ENCODE measurements around the gene DAB2. TPM values are rescaled to one million over a fixed set of nuclear protein-coding genes. Genes with fewer than 3 reads are reported as not detected.

DAB2 gene
- total RNA-seq, 1 experiment from 2014 or later, result 5.5 TPM

- DNase-seq (ENCODE audit: low read depth, low spot score) (no peak), ATAC-seq (no peak)
- intact Hi-C loops (cut with micrococcal nuclease), result no loop called here
- Histone ChIP-seq H3K9me2 (ENCODE audit: insufficient read depth) (no peaks in the 10 kb centered on the region), H4K20me1 (ENCODE audit: insufficient read depth) (no peaks in the 10 kb centered on the region), H3K27ac (ENCODE audit: low read depth, low read length) (no peak overlapping the region), H3K36me3 (ENCODE audit: control insufficient read depth in 1 of 2, insufficient read depth in 2 of 2, low read length in 2 of 2) (no peaks in the 10 kb centered on the region), H3K4me2 (ENCODE audit: low read length) (no peak overlapping the region), H3K4me3 (replicated peaks in 1 of 2; ENCODE audit: low read depth in 1 of 2, low read length in 2 of 2) (no peak overlapping the region), H2AFZ (ENCODE audit: low read depth, low read length, poor library complexity, severe bottlenecking) (no peak overlapping the region), H3K79me2 (ENCODE audit: insufficient read depth, low read length) (no peaks in the 10 kb centered on the region), H3K9ac (ENCODE audit: low read length) (no peak overlapping the region), H3K4me1 (ENCODE audit: control insufficient read depth in 1 of 2, insufficient read depth in 2 of 2, low read length in 2 of 2) (no peaks in the 10 kb centered on the region), H3K27me3 (ENCODE audit: insufficient read depth, low read length) (no peaks in the 10 kb centered on the region), H3K9me3 (ENCODE audit: control insufficient read depth in 1 of 2, insufficient read depth in 1 of 2, low read depth in 1 of 2, low read length in 2 of 2) (no peaks in the 10 kb centered on the region)
- ChIA-PET POLR2A (no interaction called here), RAD21 (ENCODE audit: low non-redundant PET in 1 of 2, low total read pairs in 2 of 2, uncharacterized antibody in 2 of 2, unreplicated experiment in 2 of 2) (no interaction called here), CTCF (no interaction called here)
- TF ChIP-seq SIN3A (IDR thresholded peaks at IDR 0.05; ENCODE audit: low read depth) (no peak), ZBTB33 (IDR thresholded peaks at IDR 0.05; ENCODE audit: extremely low read depth, insufficient replicate concordance, low read length) (no peak), YY1 (IDR thresholded peaks at IDR 0.05; ENCODE audit: extremely low read depth, insufficient replicate concordance, low read depth, low read length) (no peak), POLR2A (IDR thresholded peaks at IDR 0.05; ENCODE audit: borderline replicate concordance, extremely low read depth, insufficient read depth, insufficient read length) (no peak), EZH2 (IDR thresholded peaks at IDR 0.05) (no peak), FOSL1 (IDR thresholded peaks at IDR 0.05; ENCODE audit: low read depth) (no peak), MAX (IDR thresholded peaks at IDR 0.05) (no peak), JUND (IDR thresholded peaks at IDR 0.05) (no peak), SP1 (IDR thresholded peaks at IDR 0.05; ENCODE audit: low read depth) (no peak), ZFX (IDR thresholded peaks at IDR 0.05) (no peak), CEBPB (IDR thresholded peaks at IDR 0.05; ENCODE audit: low read depth) (no peak), EGR1 (IDR thresholded peaks at IDR 0.05; ENCODE audit: low read depth) (no peak), SRF (IDR thresholded peaks at IDR 0.05; ENCODE audit: low read depth) (no peak), CTCF (IDR thresholded peaks at IDR 0.05 in 2 of 3, conservative IDR thresholded peaks at IDR 0.05 in 1 of 3; ENCODE audit: borderline replicate concordance in 1 of 3, insufficient read depth in 1 of 3, low read depth in 2 of 3, low read length in 2 of 3) (no peak), EZH2phosphoT487 (IDR thresholded peaks at IDR 0.05; ENCODE audit: borderline replicate concordance) (no peak), REST (IDR thresholded peaks at IDR 0.05; ENCODE audit: low read depth) (no peak), TCF7L2 (IDR thresholded peaks at IDR 0.05; ENCODE audit: borderline replicate concordance, extremely low read depth, insufficient read depth, insufficient read length) (no peak), ELF1 (IDR thresholded peaks at IDR 0.05; ENCODE audit: borderline replicate concordance, low read depth) (no peak), POLR2AphosphoS5 (IDR thresholded peaks at IDR 0.05; ENCODE audit: low read depth, low read length) (no peak), CBX3 (IDR thresholded peaks at IDR 0.05; ENCODE audit: low read depth) (no peak)
- BruUV-seq (replicated peaks), result no TSS peak
Measured at GRCh38 chr5:39342460-39342859, 82.3 kb downstream of the DAB2 start.

All from HCT116 (cell line).